ENCODE results near the gene CAMK1.

- TF ChIP-seq POLR2A (IDR thresholded peaks at IDR 0.05): no peak
- TF ChIP-seq, protein P1, sequence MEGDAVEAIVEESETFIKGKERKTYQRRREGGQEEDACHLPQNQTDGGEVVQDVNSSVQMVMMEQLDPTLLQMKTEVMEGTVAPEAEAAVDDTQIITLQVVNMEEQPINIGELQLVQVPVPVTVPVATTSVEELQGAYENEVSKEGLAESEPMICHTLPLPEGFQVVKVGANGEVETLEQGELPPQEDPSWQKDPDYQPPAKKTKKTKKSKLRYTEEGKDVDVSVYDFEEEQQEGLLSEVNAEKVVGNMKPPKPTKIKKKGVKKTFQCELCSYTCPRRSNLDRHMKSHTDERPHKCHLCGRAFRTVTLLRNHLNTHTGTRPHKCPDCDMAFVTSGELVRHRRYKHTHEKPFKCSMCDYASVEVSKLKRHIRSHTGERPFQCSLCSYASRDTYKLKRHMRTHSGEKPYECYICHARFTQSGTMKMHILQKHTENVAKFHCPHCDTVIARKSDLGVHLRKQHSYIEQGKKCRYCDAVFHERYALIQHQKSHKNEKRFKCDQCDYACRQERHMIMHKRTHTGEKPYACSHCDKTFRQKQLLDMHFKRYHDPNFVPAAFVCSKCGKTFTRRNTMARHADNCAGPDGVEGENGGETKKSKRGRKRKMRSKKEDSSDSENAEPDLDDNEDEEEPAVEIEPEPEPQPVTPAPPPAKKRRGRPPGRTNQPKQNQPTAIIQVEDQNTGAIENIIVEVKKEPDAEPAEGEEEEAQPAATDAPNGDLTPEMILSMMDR (IDR thresholded peaks at IDR 0.05): no peak
These were observed 12.3 kb downstream of the CAMK1 start for GRCh38 chr3:9757427-9757826.

All from esophagus squamous epithelium (tissue), 4 donors.